Rectal smooth muscle tissue (tissue), 1 donor: Measurements from ENCODE around the gene IL1B.
"Not testable (repeated sequence)": the region's sequence is repeated elsewhere in the genome, so short reads cannot be mapped to it uniquely, and the experiment has no call there.

ENCODE experiments used
- H3K27ac ChIP-seq: one replicate; pipeline ENCODE4 v1.7.0; 2013; ENCODE audit warnings: low read depth, low read length, inconsistent platforms
- H3K27me3 ChIP-seq: one replicate; pipeline ENCODE4 v1.7.0; 2013; ENCODE audit warnings: low read length; ENCODE audit not compliant: control insufficient read depth, insufficient read depth
- H3K36me3 ChIP-seq: one replicate; pipeline ENCODE4 v1.7.0; 2013; ENCODE audit warnings: low read length; ENCODE audit not compliant: control insufficient read depth, insufficient read depth
- H3K4me1 ChIP-seq: one replicate; pipeline ENCODE4 v1.7.0; 2013; ENCODE audit warnings: low read length; ENCODE audit not compliant: control insufficient read depth, insufficient read depth
- H3K4me3 ChIP-seq: one replicate; pipeline ENCODE4 v1.7.0; 2013; ENCODE audit warnings: low read length
- H3K9ac ChIP-seq: one replicate; pipeline ENCODE4 v1.7.0; 2013; ENCODE audit warnings: low read length

The IL1B gene

DNA sequence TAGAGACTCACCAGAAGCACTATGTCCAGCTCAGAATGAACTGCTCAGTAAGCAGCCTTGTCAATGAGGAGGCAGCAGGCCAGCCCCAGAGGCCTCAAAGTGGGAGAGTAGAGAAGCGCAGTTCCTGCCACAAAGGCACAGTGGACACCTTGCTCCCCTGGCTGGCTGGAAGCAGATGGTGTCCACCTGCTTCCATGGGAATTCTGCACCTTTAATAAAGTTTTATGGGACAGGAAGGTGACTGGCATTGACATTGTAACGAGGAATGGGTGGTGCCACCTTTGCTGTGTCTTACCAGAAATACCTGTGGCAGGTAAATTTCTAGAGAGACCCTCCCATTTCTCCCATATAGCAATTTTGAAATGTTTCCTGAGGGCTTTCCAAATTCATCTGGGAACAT lies 6.7 kb upstream of the IL1B start:
- Histone ChIP-seq H3K27ac (no peak overlapping the region), H3K9ac (no peak overlapping the region), H3K27me3 (no peaks in the 10 kb centered on the region), H3K36me3 (no peaks in the 10 kb centered on the region), H3K4me3 (no peak overlapping the region), H3K4me1 (no peaks in the 10 kb centered on the region)

GRCh38 chr2:112841295-112842044 lies 4.9 kb upstream of the IL1B start:
- no peaks in the 10 kb centered on the region for H3K4me1 ChIP-seq
- no peak overlapping the region for H3K27ac ChIP-seq

DNA sequence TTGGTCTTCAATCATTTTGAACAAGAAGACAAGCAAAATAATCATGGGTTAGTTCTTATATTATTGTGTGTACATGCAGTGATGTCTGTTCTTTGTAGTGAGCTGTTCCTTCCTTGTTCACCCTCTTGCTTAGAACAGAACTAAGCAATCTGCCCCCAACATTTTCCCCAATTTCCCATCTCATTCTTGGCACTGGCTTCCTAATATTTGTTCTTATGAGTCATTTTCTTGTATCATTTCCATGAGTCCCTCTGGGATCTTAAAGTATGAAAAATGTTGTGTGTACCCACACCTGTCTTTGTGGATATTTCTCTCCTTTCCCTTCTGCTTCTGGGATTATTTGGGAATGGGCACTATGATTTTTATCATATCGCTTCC lies 3.5 kb upstream of the IL1B start:
- no peak overlapping the region for H3K9ac ChIP-seq
- H3K36me3 ChIP-seq: no peaks in the 10 kb centered on the region
- no peaks in the 10 kb centered on the region for H3K27me3 ChIP-seq
- H3K27ac ChIP-seq: no peak overlapping the region
- no peaks in the 10 kb centered on the region for H3K4me1 ChIP-seq
- H3K4me3 ChIP-seq: no peak overlapping the region

More at GRCh38 chr2:112841295-112842044, 4.9 kb upstream of the IL1B start:
- no peak overlapping the region for H3K4me3 ChIP-seq
- no peaks in the 10 kb centered on the region for H3K36me3 ChIP-seq
- no peaks in the 10 kb centered on the region for H3K27me3 ChIP-seq
- no peak overlapping the region for H3K9ac ChIP-seq

DNA sequence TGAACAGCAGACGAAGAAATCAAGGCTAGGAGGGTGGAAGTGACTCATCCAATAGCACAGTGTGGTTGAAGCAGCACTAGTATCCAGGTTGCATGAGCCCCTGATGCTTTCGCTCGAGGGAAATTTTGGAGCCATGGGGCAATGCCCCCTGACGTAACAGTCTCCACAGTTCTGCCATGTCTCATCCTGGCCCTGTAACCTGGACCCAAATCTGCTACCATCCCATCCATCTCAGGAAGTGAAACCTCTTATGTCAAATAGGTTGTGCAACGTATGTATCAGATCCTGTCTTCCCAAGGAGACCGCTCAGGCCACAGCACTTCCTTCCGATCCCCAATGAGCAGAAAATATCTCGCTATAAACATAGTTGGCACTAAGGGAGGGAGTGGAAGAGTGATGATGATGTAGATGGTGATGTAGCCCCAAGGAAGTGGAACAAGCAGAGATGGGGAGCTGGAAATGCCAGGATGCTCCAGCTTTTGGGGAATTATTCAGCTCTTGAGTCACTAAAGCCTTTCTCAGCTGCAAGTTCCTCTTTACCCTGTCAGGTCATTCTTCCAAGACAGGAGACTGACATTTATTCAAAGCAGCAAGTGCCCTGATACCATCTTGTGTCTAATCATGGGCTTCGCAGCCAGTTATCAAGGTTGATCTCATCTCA lies 3.0 kb upstream of the IL1B start:
- Histone ChIP-seq H3K4me3 (no peak overlapping the region), H3K36me3 (no peaks in the 10 kb centered on the region), H3K9ac (no peak overlapping the region), H3K4me1 (no peaks in the 10 kb centered on the region), H3K27me3 (no peaks in the 10 kb centered on the region), H3K27ac (no peak overlapping the region)

GRCh38 chr2:112836163-112836560 lies 417 bp downstream of the IL1B start:
- H3K4me1 ChIP-seq: no peaks in the 10 kb centered on the region
- H3K36me3 ChIP-seq: no peaks in the 10 kb centered on the region
- no peak overlapping the region for H3K27ac ChIP-seq
- H3K4me3 ChIP-seq: no peak overlapping the region
- H3K9ac ChIP-seq: no peak overlapping the region
- H3K27me3 ChIP-seq: no peaks in the 10 kb centered on the region

GRCh38 chr2:112835536-112836162 lies 930 bp downstream of the IL1B start:
- Histone ChIP-seq H3K9ac (no peak overlapping the region), H3K4me3 (no peak overlapping the region)

GRCh38 chr2:112835061-112835501 lies 1.5 kb downstream of the IL1B start:
- Histone ChIP-seq H3K9ac (no peak overlapping the region), H3K4me1 (no peaks in the 10 kb centered on the region), H3K27ac (no peak overlapping the region), H3K4me3 (no peak overlapping the region), H3K36me3 (no peaks in the 10 kb centered on the region), H3K27me3 (no peaks in the 10 kb centered on the region)

More at GRCh38 chr2:112835536-112836162, 930 bp downstream of the IL1B start:
- Histone ChIP-seq H3K27me3 (no peaks in the 10 kb centered on the region), H3K4me1 (no peaks in the 10 kb centered on the region), H3K27ac (no peak overlapping the region), H3K36me3 (no peaks in the 10 kb centered on the region)

DNA sequence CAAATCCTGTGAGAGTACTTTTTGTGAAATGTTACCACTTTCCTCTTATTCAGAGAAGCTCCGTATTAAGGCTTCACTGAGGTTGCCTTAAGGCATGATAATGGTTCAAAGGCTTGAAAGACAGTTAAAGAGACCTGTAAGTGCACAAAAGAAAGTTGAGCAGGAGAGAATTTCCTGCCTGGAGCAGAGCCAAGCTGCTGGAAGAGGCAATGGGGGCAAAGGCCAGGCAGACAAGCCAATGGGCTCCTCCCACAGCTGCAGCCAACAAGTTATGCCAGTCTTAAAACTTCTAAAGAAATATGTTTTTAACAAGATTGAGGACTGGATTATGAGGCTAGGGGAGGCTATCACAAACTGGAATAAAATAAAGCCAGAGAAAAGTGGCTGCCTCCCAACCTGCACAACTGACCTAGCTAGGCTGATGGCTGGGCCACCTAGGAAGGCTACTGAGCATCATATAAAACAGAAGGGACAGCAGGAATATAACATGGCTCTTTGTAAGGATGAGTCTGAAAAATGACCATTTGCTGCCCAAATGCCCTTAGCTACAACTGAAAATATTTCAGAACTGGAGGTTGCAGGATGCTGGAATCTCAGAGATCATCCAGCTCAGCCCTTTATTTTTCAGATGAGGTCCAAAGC lies 2.1 kb downstream of the IL1B start:
- Histone ChIP-seq H3K4me1 (no peaks in the 10 kb centered on the region), H3K27me3 (no peaks in the 10 kb centered on the region), H3K9ac (no peak overlapping the region), H3K4me3 (no peak overlapping the region), H3K36me3 (no peaks in the 10 kb centered on the region), H3K27ac (no peak overlapping the region)

GRCh38 chr2:112833976-112834375 lies 2.6 kb downstream of the IL1B start:
- Histone ChIP-seq H3K4me3 (no peak overlapping the region), H3K27me3 (no peaks in the 10 kb centered on the region), H3K4me1 (no peaks in the 10 kb centered on the region), H3K36me3 (no peaks in the 10 kb centered on the region), H3K9ac (no peak overlapping the region), H3K27ac (no peak overlapping the region)

DNA sequence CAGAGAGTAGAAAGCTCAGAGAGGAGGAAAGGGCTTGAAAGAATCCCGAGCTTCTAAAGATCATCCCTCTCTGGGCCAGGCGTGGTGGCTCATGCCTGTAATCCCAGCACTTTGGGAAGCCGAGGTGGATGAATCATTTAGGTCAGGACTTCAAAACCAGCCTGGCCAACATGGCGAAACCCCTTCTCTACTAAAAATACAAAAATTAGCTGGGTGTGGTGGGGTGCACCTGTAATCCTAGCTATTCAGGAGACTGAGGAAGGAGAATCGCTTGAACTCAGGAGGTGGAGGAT lies 3.0 kb downstream of the IL1B start:
- H3K4me1 ChIP-seq, H3K27ac ChIP-seq, H3K4me3 ChIP-seq: not testable (repeated sequence)

GRCh38 chr2:112832841-112833638 lies 3.5 kb downstream of the IL1B start:
- Histone ChIP-seq H3K27ac (no peak overlapping the region), H3K4me3 (no peak overlapping the region), H3K4me1 (no peaks in the 10 kb centered on the region), H3K27me3 (no peaks in the 10 kb centered on the region), H3K9ac (no peak overlapping the region), H3K36me3 (no peaks in the 10 kb centered on the region)

More for the DNA sequence above, 3.0 kb downstream of the IL1B start:
- H3K36me3 ChIP-seq, H3K9ac ChIP-seq, H3K27me3 ChIP-seq: not testable (repeated sequence)
